Activated T-helper 1 cell treated with Interleukin-2 at 50 U/mL for 16 hours (primary cell): ENCODE data around the gene ZNF394.
"Not testable (repeated sequence)": the region's sequence is repeated elsewhere in the genome, so short reads cannot be mapped to it uniquely, and the experiment has no call there.

Source experiments
- DNase-seq: peaks from one replicate; pipeline ENCODE4 v3.0.0-alpha.2; 2020; ENCODE audit warnings: low read depth

The ZNF394 gene

GRCh38 chr7:99499721-99500636 is at the start of gene ZNF394:
TSS of gene ZNF394 (minus strand) at chr7:99500281. CDS start at chr7:99500093, 188 bp downstream.
- peak; percentile 84 for DNase-seq

- DNase-seq, result not testable (repeated sequence)
Observed at GRCh38 chr7:99549545-99549944, 49.5 kb upstream of the ZNF394 start.

- DNase-seq, result not testable (repeated sequence)
Observed at GRCh38 chr7:99545308-99545707, 45.2 kb upstream of the ZNF394 start.

- DNase-seq, result no peak
Observed at GRCh38 chr7:99543916-99544315, 43.8 kb upstream of the ZNF394 start.

GRCh38 chr7:99543081-99543671 is 43.1 kb upstream of the ZNF394 start:
- no peak for DNase-seq

- no peak for DNase-seq
Observed at GRCh38 chr7:99541212-99541611, 41.1 kb upstream of the ZNF394 start.

- no peak for DNase-seq
Observed at GRCh38 chr7:99540542-99540941, 40.5 kb upstream of the ZNF394 start.

- no peak for DNase-seq
Observed at GRCh38 chr7:99539213-99539811, 39.2 kb upstream of the ZNF394 start.

- DNase-seq, result no peak
Observed at GRCh38 chr7:99535667-99536066, 35.6 kb upstream of the ZNF394 start.

GRCh38 chr7:99531354-99531765 is 31.3 kb upstream of the ZNF394 start:
- DNase-seq, result no peak

- peak; percentile 1 for DNase-seq
Observed at GRCh38 chr7:99525713-99526440, 25.8 kb upstream of the ZNF394 start.

- no peak for DNase-seq
Observed at GRCh38 chr7:99521399-99521798, 21.3 kb upstream of the ZNF394 start.

GRCh38 chr7:99514050-99514449 is 14.0 kb upstream of the ZNF394 start:
- no peak for DNase-seq

- DNase-seq, result no peak
Observed at GRCh38 chr7:99505324-99505662, 5.2 kb upstream of the ZNF394 start.

GRCh38 chr7:99504603-99505323 is 4.7 kb upstream of the ZNF394 start, which contains the start of gene ZKSCAN5:
TSS of gene ZKSCAN5 (plus strand) at chr7:99504662. CDS start at chr7:99506045, 1,383 bp downstream.
- DNase-seq, result peak; percentile 93

- DNase-seq, result no peak
Observed at GRCh38 chr7:99504281-99504602, 4.2 kb upstream of the ZNF394 start.

- not testable (repeated sequence) for DNase-seq
Observed at GRCh38 chr7:99501236-99501635, 1.2 kb upstream of the ZNF394 start.

GRCh38 chr7:99500637-99501009 is 542 bp upstream of the ZNF394 start:
- DNase-seq, result no peak

GRCh38 chr7:99499371-99499720 is 735 bp downstream of the ZNF394 start:
- peak; percentile 1 for DNase-seq

GRCh38 chr7:99498546-99498944 is 1.5 kb downstream of the ZNF394 start:
- DNase-seq, result no peak

GRCh38 chr7:99497766-99498545 is 2.1 kb downstream of the ZNF394 start:
- DNase-seq, result no peak
